ENCODE data around the gene HECW1.
"Not testable (repeated sequence)": the region's sequence is repeated elsewhere in the genome, so short reads cannot be mapped to it uniquely, and the experiment has no call there.

HECW1 gene

DNA sequence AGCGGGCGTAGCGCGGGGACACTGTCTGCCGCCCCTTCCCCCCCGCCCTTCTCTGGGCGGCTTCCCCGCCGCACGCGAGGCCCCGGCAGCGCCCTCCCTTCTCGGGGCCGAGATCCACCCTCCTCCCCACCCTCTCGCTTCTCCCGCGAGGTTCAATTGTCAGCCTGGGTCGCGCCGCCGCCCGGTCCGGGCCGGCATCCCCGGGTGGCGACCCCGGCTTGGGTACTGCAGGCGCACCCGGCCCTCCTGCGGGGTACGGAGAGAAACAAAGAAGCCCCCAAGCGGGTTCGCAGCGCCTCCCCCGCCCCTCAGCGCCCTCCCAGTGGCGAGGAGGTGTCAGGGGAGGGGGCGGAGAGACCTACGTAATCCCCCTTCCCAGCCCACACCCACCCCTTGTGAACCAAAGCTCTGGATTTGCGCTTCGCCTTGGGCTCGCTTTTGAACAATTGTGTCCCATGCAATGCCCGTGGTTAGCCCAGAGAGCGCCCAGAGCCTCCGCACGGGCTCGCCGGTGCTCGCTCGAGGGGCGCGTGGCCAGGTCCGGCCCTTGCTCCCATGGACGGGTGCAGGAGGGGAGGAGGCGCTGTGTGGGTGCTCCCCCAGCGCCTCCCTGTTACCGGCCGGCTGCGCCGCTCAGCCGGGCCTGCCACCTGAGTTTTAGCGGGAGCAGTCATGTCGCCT, 634 bp downstream of the HECW1 start:
- no peak for DNase-seq (ENCODE audit: low read depth in 2 of 2)

GRCh38 chr7:43113622-43114457, 1.4 kb downstream of the HECW1 start:
- DNase-seq (ENCODE audit: low read depth in 2 of 2), result no peak

- no peak for DNase-seq (ENCODE audit: low read depth in 2 of 2)
Observed at GRCh38 chr7:43114458-43114780, 2.0 kb downstream of the HECW1 start.

- DNase-seq (ENCODE audit: low read depth in 2 of 2), result no peak
Observed at GRCh38 chr7:43116451-43116850, 4.0 kb downstream of the HECW1 start.

DNA sequence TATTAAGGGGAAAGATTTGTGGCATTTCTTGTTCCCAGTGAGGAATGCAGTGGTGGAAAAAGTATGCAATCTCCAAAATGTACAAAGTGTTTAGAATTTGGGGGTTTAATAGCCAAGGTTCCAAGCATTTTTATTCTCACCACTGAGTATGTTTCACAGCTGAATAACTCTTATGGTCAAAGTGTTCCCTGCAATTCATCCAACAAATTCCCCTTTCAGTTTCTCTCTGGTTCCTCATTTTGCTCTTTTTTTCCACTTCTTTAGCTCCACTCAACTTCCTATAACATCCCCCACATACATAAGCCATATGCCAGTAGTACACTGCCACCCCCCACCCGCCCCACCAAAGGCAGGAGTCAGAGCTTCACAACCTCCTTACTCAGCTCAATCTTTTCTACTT, 4.6 kb downstream of the HECW1 start:
- no peak for DNase-seq (ENCODE audit: low read depth in 2 of 2)

DNA sequence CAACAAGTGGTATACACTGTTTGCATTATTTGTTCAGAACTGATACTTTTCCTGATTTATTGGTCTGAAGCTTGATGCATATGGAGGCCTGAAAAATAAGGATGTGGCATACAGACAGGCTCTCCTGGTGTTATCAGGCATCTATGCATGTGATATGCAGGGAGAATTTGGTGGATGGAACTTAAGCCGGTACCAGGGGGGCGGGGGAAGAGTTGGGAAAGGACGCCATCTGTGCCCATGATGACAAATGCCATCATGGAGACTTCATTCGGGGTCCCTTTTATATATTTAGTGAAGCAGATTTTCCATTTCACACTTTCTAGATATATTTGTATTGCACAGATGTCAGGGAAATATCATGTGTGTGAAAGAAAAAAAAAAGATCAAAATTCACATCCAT, 5.4 kb downstream of the HECW1 start:
- DNase-seq (ENCODE audit: low read depth in 2 of 2), result no peak

GRCh38 chr7:43118313-43118712, 5.9 kb downstream of the HECW1 start:
- no peak for DNase-seq (ENCODE audit: low read depth in 2 of 2)

DNA sequence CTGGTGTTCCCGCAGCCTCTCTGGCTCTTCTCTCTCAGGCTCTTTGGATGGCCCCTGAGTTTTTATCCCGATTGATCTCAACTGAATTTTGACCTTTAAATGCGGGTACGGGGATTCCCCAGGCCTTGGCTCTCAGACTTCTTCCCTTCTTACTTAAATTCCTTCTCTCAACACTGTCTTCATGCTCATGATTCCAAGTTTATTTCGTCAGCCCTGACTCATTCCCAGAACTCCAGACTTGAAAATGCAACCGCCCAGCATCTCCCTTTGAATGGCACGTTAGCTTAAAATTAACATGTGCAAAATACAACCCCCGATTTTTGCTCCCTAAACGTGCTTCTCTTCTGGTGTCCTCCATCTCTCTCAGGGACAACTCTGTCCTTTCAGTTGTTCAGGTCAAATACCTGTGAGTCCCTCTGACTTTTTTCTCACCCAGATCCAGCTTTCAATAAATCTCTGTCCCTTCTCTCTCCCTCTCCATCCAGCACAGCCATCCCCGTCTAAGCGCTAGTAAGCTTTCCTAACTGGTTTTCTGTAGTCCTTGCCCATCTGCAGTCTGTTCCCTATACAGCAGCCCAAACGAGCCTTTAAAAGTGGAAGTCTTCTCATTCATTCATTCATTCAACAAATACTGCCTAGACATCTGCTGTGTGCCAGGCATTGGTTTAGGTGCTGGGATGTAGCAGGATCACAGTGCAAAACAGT, 7.1 kb downstream of the HECW1 start:
- DNase-seq (ENCODE audit: low read depth in 2 of 2), result no peak

DNA sequence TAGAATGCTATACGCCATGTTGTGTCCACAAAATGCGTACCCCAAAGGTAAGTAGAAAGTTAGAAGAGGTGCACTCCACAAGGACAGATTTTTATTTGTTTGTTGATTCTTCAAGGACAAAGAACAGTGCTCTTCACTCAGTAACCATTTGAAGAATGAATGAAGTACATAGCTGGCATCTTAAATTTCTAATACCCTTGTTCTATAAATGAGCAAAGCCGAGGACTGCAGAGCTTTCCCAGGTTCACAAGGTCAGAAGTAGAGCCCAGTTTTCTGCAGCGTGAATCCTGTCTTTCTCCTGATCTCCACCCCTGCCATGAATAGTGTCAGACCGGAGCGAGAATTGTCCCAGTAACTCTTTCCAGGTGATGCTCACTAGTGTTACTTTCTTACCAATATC, 9.5 kb downstream of the HECW1 start:
- no peak for DNase-seq (ENCODE audit: low read depth in 2 of 2)

DNA sequence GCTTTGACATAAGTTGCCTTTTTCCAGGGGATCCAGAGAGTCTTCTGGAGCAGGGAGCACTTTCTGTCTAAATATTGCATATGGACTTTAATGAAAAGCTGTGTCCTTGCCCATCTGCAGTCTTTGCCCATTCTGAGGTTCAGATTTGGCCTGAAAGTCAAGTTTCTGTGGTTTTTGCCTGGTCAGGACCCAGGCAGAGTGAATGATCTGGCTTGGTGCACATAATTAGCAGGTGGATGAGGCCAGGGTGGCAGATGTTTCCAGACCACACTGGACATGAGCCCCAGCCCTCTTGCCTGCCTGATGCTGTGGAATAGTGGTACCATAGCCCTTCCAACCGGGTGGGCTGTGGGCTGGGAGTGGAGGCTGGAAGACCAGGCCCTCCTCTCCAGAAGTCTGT, 11.0 kb downstream of the HECW1 start:
- no peak for DNase-seq (ENCODE audit: low read depth in 2 of 2)

- DNase-seq (ENCODE audit: low read depth in 2 of 2), result no peak
Observed at GRCh38 chr7:43124388-43124787, 11.9 kb downstream of the HECW1 start.

GRCh38 chr7:43130347-43130746, 17.9 kb downstream of the HECW1 start:
- no peak for DNase-seq (ENCODE audit: low read depth in 2 of 2)

- DNase-seq (ENCODE audit: low read depth in 2 of 2), result no peak
Observed at GRCh38 chr7:43135129-43135528, 22.7 kb downstream of the HECW1 start.

DNA sequence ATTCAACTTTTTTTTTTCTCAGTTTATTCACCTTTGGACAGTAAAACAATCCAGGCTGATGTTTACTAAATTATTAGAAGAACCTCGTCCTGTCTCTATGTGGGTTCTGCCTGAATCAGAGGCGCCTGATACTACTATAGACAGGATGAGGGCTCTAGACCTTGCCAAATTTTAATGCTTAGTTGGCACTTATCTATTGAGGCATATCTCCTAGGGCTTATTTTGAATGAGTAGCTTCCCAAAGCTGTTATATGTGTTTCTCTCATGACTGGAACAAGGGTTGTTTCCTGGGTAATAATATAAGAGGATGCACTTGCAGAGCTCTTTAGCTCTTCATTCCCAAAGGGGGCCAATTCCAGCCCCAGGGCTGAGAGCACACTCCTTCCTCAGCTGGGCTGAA, 23.6 kb downstream of the HECW1 start:
- DNase-seq (ENCODE audit: low read depth in 2 of 2), result no peak

DNA sequence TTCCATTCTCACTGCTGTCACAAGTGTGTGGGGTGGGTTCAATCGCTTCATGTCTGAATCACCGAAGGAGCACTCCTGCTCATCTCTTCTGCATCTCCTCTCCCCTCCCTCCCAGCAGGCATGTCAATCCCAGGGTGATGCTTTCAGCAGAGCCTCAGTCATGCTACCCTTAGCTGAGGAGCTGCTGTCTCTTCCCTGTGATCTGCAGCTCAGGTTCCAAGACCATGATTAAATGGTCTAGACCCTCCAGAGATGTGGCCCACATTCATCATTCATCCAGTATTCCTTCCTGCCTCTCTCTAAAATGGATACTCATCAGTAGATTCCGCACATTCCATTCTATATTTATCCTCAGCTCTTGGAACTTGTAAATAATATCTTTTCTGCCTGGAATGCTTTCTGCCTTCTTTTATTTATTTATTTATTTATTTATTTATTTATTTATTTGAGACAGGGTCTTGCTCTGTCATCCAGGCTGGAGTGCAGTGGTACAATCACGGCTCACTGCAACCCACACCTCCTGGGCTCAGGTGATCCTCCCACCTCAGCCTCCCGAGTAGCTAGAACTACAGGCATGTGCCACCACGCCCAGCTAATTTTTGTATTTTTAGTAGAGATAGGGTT, 24.8 kb downstream of the HECW1 start:
- DNase-seq (ENCODE audit: low read depth in 2 of 2), result not testable (repeated sequence)

- DNase-seq (ENCODE audit: low read depth in 2 of 2), result no peak
Observed at GRCh38 chr7:43137811-43138210, 25.4 kb downstream of the HECW1 start.

DNA sequence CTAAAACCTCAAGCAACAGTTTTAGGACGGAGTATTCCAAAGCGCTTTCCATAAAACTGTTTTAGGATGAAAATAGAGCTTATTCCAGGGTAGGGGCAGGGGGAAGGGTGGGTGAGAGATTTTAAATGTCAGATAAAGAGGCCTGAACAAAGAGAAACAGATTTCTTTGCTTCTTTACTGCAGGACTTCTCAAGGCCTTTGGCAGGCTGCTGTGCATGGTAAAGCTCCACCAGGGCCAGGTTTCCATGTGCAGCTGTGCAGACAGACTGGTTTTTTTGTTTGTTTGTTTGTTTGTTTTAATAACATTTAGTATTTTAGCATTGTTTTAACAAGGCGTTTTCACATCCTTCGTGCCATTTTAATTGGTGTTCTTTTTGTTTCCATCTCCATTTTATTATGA, 26.3 kb downstream of the HECW1 start:
- DNase-seq (ENCODE audit: low read depth in 2 of 2), result no peak

GRCh38 chr7:43139137-43139536, 26.7 kb downstream of the HECW1 start:
- DNase-seq (ENCODE audit: low read depth in 2 of 2), result no peak

DNA sequence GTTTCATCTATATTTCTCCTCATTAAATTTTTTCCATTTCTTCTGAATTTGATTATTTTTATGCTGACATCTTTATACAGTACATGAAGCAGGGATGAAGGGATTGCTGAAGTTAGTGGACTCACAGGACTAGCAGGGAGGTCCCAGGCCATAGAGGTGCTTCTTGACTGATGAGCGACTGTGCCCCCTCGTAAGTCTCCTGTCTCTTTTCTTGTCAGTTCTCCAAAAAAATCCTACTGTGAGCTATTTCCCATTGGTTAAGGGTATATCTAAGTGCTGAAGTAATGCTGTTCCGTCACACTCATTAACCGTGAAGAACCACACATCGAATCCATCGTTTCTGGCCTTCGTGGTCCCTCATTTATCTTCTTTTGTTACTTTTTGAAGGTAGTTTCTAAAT, 27.7 kb downstream of the HECW1 start:
- no peak for DNase-seq (ENCODE audit: low read depth in 2 of 2)

DNA sequence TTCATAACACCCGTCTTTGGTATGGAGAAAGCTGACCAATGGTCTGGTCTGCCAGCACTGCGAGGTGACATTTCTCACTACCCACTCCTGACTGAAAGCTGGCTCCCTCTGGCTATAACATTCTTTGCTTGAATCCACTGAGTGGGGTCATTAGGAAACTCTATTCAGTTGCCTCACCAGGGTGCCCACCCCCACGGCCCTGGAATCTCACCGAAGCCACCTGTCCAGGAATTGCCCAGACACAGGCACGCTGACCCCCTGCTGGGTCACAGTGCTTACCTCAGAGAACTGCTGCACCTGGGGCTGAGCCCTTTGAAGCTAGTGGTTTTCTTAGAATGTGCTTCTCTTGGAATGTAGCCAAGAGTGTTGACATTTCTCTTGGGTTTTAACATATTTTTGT, 28.6 kb downstream of the HECW1 start:
- no peak for DNase-seq (ENCODE audit: low read depth in 2 of 2)

GRCh38 chr7:43142703-43143102, 30.3 kb downstream of the HECW1 start:
- DNase-seq (ENCODE audit: low read depth in 2 of 2), result no peak

DNA sequence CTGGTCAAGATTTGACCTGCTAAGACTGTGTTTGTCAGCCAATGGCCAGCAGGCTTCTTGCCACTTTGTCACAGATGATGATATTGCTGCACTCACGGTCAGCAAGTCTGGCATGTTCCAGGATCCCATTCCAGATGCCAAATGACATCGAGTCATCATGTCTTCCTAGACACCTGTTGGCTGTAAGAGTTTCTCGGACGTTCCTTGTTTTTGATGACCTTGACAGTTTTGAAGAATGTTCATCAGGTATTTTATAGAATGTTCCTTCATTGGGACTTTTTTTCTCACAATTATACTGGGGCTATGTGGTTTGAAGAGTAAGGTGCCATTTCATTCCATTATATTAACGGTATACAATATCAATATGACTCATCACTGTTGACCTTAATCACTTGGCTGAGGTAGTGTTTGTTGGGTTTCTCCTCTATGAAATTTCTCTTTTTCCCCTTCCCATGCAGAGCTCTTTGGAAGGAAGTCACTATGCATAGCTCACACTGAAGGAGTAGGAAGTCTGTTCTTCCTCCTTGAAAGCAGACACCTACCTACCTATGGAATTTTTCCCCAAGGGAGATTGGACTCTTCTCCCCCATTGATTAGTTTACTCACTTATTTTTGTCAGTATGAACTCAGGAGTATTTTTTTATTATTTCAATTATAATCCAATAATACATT, 31.6 kb downstream of the HECW1 start:
- DNase-seq (ENCODE audit: low read depth in 2 of 2), result no peak

All from activated CD4-positive, alpha-beta T cell treated with anti-CD3 and anti-CD28 coated beads for 24 hours (primary cell).